ENCODE measurements around the gene BMPR2.
"Not testable (repeated sequence)": the region's sequence is repeated elsewhere in the genome, so short reads cannot be mapped to it uniquely, and the experiment has no call there.

Gene BMPR2

DNA sequence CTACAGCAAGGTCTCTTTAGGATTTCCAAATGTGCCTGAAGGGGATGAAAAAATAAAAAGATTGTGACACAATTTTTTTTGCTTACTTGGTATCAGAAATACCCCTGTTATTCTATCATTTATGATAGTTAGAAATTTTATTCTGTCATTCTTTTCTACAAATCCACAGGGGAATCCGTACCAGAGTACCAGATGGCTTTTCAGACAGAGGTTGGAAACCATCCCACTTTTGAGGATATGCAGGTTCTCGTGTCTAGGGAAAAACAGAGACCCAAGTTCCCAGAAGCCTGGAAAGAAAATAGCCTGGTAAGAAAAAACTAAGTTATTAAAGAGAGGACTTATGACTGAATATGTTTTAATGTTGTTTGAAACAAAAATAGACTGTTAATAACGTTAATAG, 166.0 kb downstream of the BMPR2 start:
- no peak for DNase-seq

GRCh38 chr2:202545523-202545922, 169.4 kb downstream of the BMPR2 start:
- DNase-seq = no peak

DNA sequence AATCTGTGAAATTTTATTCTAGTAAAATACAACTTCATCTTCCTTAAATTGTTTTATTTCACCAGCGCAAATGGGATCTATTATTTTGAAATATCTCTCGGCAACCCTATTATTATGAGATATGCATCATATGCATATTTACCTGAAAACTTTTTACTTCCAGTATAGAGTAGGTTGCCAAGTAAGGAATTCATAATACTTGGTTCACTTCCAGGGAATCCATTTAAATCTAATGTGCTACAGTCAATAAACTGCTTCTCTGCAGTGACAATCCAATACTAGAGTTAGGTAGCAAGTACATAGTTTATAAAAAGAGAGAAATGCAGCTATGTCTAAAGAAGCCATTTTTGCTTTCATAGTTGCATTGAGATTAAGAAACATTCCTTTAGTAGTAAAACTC, 169.8 kb downstream of the BMPR2 start:
- no peak for DNase-seq

DNA sequence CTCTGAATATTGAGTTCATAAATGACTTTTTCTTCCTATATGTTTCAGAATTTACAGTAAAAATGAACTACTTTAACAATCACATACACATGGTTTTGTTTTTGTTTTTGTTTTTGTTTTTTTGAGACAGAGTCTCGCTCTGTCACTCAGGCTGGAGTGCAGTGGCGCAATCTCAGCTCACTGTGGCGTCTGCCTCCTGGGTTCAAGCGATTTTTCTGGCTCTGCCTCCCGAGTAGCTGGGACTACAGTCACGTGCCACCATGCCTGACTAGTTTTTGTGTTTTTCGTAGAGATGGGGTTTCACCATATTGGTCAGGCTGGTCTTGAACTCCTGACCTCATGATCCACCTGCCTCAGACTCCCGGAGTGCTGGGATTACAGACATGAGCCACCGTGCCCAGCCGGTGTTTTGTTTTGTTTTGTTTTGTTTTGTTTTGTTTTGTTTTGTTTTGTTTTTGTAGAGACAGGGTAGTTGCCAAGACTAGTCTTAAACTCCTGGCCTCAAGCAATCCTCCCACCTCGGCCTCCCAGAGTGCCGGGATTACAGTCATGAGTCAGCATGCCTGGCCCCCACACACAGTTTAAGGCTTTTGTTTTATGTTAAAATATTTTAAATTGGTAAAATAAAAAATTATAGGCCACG, 170.5 kb downstream of the BMPR2 start:
- not testable (repeated sequence) for DNase-seq

DNA sequence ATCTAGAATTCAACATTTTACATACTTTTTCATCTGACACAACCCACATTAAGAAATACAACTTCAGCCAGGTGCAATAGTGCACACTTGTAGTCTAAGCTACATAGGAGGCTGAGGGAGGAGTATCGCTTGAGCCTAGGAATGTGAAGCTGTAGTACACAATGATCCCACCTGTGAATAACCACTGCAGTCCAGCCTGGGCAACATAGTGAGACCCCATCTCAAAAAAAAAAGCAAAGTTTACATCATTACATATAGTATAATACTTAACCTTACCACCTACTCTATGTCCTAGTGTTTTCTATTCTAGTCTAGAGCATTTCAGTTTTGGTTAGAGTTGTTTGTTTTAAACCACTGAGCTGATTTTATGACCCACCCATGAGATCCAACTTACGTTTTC, 172.1 kb downstream of the BMPR2 start:
- DNase-seq = no peak

GRCh38 chr2:202551000-202551399, 174.9 kb downstream of the BMPR2 start:
- DNase-seq = not testable (repeated sequence)

GRCh38 chr2:202555356-202555755, 179.2 kb downstream of the BMPR2 start:
- DNase-seq = no peak

DNA sequence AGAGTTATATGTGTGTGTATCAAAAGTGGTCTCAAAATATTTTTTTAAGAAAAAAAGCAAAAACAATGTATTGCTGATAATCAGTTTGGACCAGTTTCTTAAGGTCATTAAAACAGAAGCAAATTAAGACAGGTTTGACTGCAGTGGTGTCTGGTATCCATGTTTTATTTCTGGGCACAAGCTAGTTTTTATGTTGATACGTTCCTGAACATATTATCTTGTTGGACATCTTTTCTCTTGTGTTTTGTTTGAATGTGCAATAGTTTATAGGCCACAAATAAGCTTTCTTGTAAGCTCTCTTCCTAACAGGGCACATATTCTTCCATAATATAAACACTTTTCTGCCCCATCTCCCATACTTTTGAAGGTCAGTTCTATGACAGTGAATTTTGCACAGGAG, 184.1 kb downstream of the BMPR2 start:
- DNase-seq = no peak

GRCh38 chr2:202564226-202564625, 188.1 kb downstream of the BMPR2 start:
- no peak for DNase-seq

- no peak for DNase-seq
Observed at GRCh38 chr2:202566286-202566685, 190.2 kb downstream of the BMPR2 start.

DNA sequence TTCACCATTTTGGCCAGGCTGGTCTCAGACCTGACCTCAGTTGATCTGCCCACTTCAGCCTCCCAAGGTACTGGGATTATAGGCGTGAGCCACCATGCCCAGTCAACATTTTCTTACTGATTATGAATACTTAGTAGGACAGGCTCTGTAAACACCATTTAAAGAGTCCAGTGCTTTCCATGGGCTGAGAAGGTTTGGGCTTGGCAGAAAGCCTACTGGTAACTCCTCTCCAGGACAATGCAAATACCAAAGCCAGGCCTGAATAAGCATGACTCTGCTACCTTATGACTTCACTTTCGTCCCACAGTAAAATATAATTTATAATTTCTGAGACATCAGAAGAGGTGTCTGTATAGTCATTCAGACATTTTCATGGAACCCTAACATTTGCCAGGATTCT, 198.4 kb downstream of the BMPR2 start:
- DNase-seq = no peak

GRCh38 chr2:202575194-202575593, 199.1 kb downstream of the BMPR2 start:
- DNase-seq = not testable (repeated sequence)

DNA sequence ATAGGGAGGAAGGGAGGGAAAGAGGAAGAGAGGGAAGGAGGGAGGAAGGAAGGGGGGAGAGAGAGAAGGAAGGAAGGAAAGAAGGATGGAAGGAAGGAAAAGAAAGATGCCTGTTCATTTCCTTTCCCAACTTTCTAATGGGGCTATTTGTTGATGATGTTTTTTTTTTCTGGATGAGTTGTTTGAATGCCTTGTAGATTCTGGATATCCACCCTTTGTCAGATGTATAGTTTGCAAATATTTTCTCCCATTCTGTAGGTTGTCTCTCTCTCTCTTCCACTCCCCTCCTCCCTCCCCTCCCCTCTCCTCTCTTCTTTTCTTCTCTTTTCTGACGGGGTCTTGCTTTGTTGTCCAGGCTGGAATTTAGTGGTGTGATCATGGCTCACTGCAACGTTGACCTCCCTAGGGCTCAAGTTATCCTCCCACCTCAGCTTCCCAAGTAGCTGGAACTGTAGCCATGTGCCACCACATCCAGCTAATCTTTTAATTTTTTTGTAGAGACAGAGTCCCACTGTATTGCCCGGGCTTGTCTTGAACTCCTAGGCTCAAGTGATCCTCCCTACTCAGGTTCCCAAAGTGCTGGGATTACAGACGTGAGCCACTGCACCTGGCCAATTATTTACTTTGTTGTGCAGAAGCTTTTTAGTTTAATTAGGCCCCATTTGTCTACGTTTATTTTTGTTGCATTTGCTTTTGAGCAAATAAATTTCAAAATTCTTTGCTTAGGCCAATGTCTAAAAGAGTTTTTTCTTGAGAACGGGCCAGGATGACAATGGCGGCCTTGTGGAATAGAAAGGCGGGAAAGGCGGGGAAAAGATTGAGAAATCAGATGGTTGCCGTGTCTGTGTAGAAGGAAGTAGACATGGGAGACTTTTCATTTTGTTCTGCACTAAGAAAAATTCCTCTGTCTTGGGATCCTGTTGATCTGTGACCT, 201.4 kb downstream of the BMPR2 start:
- no peak for DNase-seq

DNA sequence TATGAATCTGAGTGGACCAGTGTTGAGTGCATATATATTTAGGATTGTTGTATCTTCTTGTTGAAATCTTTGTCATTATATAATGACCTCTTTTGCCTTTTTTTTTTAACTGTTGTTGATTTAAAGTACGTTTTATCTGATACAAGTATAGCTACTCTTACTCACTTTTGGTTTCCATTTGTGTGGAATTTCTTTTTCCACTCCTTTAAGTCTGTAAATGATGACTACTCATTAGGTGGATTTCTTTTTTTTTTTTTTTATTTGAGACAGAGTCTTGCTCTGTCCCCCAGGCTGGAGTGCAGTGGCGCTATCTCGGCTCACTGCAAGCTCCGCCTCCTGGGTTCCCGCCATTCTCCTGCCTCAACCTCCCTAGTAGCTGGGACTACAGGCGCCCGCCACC, 206.7 kb downstream of the BMPR2 start:
- DNase-seq = not testable (repeated sequence)

DNA sequence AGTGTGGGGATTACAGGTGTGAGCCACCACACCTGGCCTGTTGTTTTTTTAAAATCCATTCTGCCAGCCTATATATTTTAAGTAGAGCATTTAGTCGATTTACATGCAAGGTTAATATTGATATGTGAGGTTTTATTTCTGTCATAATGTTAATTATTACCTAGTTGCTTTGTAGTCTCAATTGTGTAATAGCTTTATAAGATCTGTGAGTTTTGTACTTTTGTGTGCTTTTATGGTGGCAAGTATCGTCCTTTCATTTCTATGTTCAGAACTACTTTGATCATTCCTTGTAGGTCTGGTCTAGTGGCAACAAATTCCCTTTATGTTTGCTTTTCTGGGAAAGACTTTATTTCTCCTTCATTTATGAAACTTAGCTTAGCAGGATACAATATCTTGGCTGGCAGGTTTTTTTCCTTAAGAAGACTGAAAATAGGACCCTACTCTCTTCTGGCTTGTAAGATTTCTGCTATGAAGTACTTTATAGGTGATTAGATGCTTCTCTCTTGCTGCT, 207.6 kb downstream of the BMPR2 start:
- DNase-seq = no peak

- DNase-seq = peak; percentile 52 to 70
Observed at GRCh38 chr2:202588647-202589581, 212.8 kb downstream of the BMPR2 start.

- DNase-seq = no peak
Observed at GRCh38 chr2:202589582-202589949, 213.4 kb downstream of the BMPR2 start.

GRCh38 chr2:202592566-202592965, 216.4 kb downstream of the BMPR2 start:
- no peak for DNase-seq

GRCh38 chr2:202599105-202599504, 223.0 kb downstream of the BMPR2 start:
- no peak for DNase-seq

GRCh38 chr2:202599911-202600310, 223.8 kb downstream of the BMPR2 start:
- no peak for DNase-seq

- no peak for DNase-seq
Observed at GRCh38 chr2:202604699-202605098, 228.6 kb downstream of the BMPR2 start.

DNA sequence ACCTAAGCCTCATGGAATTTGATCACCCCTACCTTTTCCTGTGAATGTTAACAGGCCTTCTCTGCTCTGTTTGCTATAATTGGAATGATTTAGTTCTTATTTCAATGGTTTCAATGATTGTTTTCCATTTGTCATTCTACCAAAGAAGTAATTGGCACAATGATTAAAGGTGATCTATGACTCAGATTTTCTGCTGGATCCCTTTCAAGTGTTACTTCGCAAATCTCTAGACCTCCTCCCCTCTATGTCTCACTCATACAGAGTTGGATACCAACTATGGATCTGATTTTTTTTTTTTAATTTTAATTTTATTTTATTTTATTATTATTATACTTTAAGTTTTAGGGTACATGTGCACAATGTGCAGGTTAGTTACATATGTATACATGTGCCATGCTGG, 229.0 kb downstream of the BMPR2 start:
- DNase-seq = no peak

Measured in stimulated activated CD4-positive, alpha-beta T cell treated with anti-CD3 and anti-CD28 coated beads, Interleukin-4, amount 100 ng/mL, for 4 hours (primary cell).